ENCODE measurements around the gene ADAP1. TPM values are rescaled to one million over a fixed set of nuclear protein-coding genes. Genes with fewer than 3 reads are reported as not detected.
A peak's percentile ranks its signal among the peaks of the same experiment; 100 is the strongest.

ADAP1 gene
- total RNA-seq, 2 donors from 2014 or later, result 2.3 to 23.7 TPM

GRCh38 chr7:901041-901387 is 53.5 kb downstream of the ADAP1 start:
- ATAC-seq (replicated peaks), result peak; percentile 9
- H3K4me1 Mint-ChIP-seq, result no peaks in the 10 kb centered on the region
- H3K27me3 Mint-ChIP-seq, result no peaks in the 10 kb centered on the region
- no peak overlapping the region for H3K27ac Mint-ChIP-seq
- no peak overlapping the region for H3K4me3 Mint-ChIP-seq
- H3K36me3 Mint-ChIP-seq (ENCODE audit: low read depth), result peaks cover 15% of the 10 kb centered on the region
- no peaks in the 10 kb centered on the region for H3K9me3 Mint-ChIP-seq

GRCh38 chr7:900331-901040 is 54.0 kb downstream of the ADAP1 start:
- Mint-ChIP-seq H3K9me3 (no peaks in the 10 kb centered on the region), H3K4me1 (no peaks in the 10 kb centered on the region), H3K27ac (no peak overlapping the region), H3K27me3 (no peaks in the 10 kb centered on the region), H3K4me3 (no peak overlapping the region), H3K36me3 (ENCODE audit: low read depth) (peaks cover 20% of the 10 kb centered on the region)
- ATAC-seq (replicated peaks), result no peak

- no peaks in the 10 kb centered on the region for H3K4me1 Mint-ChIP-seq
- no peak for ATAC-seq (replicated peaks)
- no peaks in the 10 kb centered on the region for H3K9me3 Mint-ChIP-seq
- no peak overlapping the region for H3K27ac Mint-ChIP-seq
- H3K27me3 Mint-ChIP-seq, result no peaks in the 10 kb centered on the region
- H3K36me3 Mint-ChIP-seq (ENCODE audit: low read depth), result peaks cover 25% of the 10 kb centered on the region
- H3K4me3 Mint-ChIP-seq, result no peak overlapping the region
These were observed 54.7 kb downstream of the ADAP1 start for GRCh38 chr7:899806-900205.

GRCh38 chr7:898855-899681 is 55.4 kb downstream of the ADAP1 start:
- ATAC-seq (replicated peaks), result no peak
- Mint-ChIP-seq H3K9me3 (no peaks in the 10 kb centered on the region), H3K36me3 (ENCODE audit: low read depth) (peaks cover 33% of the 10 kb centered on the region), H3K27me3 (no peaks in the 10 kb centered on the region), H3K4me3 (no peak overlapping the region), H3K27ac (no peak overlapping the region), H3K4me1 (no peaks in the 10 kb centered on the region)

- no peak overlapping the region for H3K27ac Mint-ChIP-seq
- H3K9me3 Mint-ChIP-seq, result no peaks in the 10 kb centered on the region
- no peak overlapping the region for H3K4me3 Mint-ChIP-seq
- ATAC-seq (replicated peaks), result no peak
- H3K36me3 Mint-ChIP-seq (ENCODE audit: low read depth), result peaks cover 39% of the 10 kb centered on the region
- H3K27me3 Mint-ChIP-seq, result no peaks in the 10 kb centered on the region
- H3K4me1 Mint-ChIP-seq, result no peaks in the 10 kb centered on the region
These were observed 56.0 kb downstream of the ADAP1 start for GRCh38 chr7:898460-898854.

GRCh38 chr7:897771-898376 is 56.6 kb downstream of the ADAP1 start:
- Mint-ChIP-seq H3K27me3 (no peaks in the 10 kb centered on the region), H3K36me3 (ENCODE audit: low read depth) (peaks cover 42% of the 10 kb centered on the region), H3K4me3 (no peak overlapping the region), H3K9me3 (no peaks in the 10 kb centered on the region), H3K4me1 (peaks cover 2% of the 10 kb centered on the region), H3K27ac (no peak overlapping the region)
- ATAC-seq (replicated peaks), result no peak

GRCh38 chr7:897086-897485 is 57.4 kb downstream of the ADAP1 start:
- no peak for ATAC-seq (replicated peaks)
- no peaks in the 10 kb centered on the region for H3K9me3 Mint-ChIP-seq
- peaks cover 44% of the 10 kb centered on the region for H3K36me3 Mint-ChIP-seq (ENCODE audit: low read depth)

GRCh38 chr7:896346-897075 is 58.0 kb downstream of the ADAP1 start:
- Mint-ChIP-seq H3K27me3 (no peaks in the 10 kb centered on the region), H3K27ac (no peak overlapping the region), H3K9me3 (no peaks in the 10 kb centered on the region), H3K36me3 (ENCODE audit: low read depth) (peaks cover 46% of the 10 kb centered on the region), H3K4me3 (no peak overlapping the region), H3K4me1 (peaks cover 9% of the 10 kb centered on the region)
- ATAC-seq (replicated peaks), result no peak

More at GRCh38 chr7:897086-897485, 57.4 kb downstream of the ADAP1 start:
- no peaks in the 10 kb centered on the region for H3K27me3 Mint-ChIP-seq
- H3K27ac Mint-ChIP-seq, result no peak overlapping the region
- peaks cover 9% of the 10 kb centered on the region for H3K4me1 Mint-ChIP-seq
- no peak overlapping the region for H3K4me3 Mint-ChIP-seq

- Mint-ChIP-seq H3K27me3 (no peaks in the 10 kb centered on the region), H3K36me3 (ENCODE audit: low read depth) (peaks cover 52% of the 10 kb centered on the region), H3K27ac (no peak overlapping the region), H3K4me3 (no peak overlapping the region), H3K9me3 (no peaks in the 10 kb centered on the region), H3K4me1 (peaks cover 9% of the 10 kb centered on the region)
- no peak for ATAC-seq (replicated peaks)
These were observed 58.9 kb downstream of the ADAP1 start for GRCh38 chr7:895451-896052.

- H3K27me3 Mint-ChIP-seq, result no peaks in the 10 kb centered on the region
- H3K27ac Mint-ChIP-seq, result no peak overlapping the region
- H3K36me3 Mint-ChIP-seq (ENCODE audit: low read depth), result peaks cover 56% of the 10 kb centered on the region
- H3K4me1 Mint-ChIP-seq, result peaks cover 9% of the 10 kb centered on the region
- H3K9me3 Mint-ChIP-seq, result no peaks in the 10 kb centered on the region
- ATAC-seq (replicated peaks), result no peak
- no peak overlapping the region for H3K4me3 Mint-ChIP-seq
These were observed 59.5 kb downstream of the ADAP1 start for GRCh38 chr7:894927-895450.

GRCh38 chr7:894164-894867 is 60.2 kb downstream of the ADAP1 start:
- Mint-ChIP-seq H3K27me3 (no peaks in the 10 kb centered on the region), H3K4me3 (no peak overlapping the region), H3K36me3 (ENCODE audit: low read depth) (peaks cover 56% of the 10 kb centered on the region), H3K4me1 (peaks cover 9% of the 10 kb centered on the region), H3K9me3 (no peaks in the 10 kb centered on the region), H3K27ac (no peak overlapping the region)
- no peak for ATAC-seq (replicated peaks)

GRCh38 chr7:893686-894085 is 60.8 kb downstream of the ADAP1 start:
- no peaks in the 10 kb centered on the region for H3K27me3 Mint-ChIP-seq
- no peak for ATAC-seq (replicated peaks)
- H3K36me3 Mint-ChIP-seq (ENCODE audit: low read depth), result peaks cover 60% of the 10 kb centered on the region
- no peak overlapping the region for H3K4me3 Mint-ChIP-seq
- no peaks in the 10 kb centered on the region for H3K9me3 Mint-ChIP-seq
- no peak overlapping the region for H3K27ac Mint-ChIP-seq
- H3K4me1 Mint-ChIP-seq, result peaks cover 9% of the 10 kb centered on the region

Data from activated T-helper 17 cell treated with anti-CD3 and anti-CD28 coated beads, Interleukin-2, amount 50 U/mL, for 72 hours (primary cell).